DMS114 treated with DMSO at 0.1 percent for 48 hours (cell line): ENCODE data around the gene SPATA6L.

ENCODE experiments used
- DNase-seq: peaks from one replicate; lab custom pipeline; 2025; ENCODE audit not compliant: unreplicated experiment; lab: John Stamatoyannopoulos, UW

The SPATA6L gene

GRCh38 chr9:4666042-4666699 is at the start of gene SPATA6L:
Gene SPATA6L, minus strand, starts transcription at chr9:4666480. Its CDS starts 230 bp downstream, at chr9:4666250.
- no peak for DNase-seq

GRCh38 chr9:4714266-4715016 is 48.2 kb upstream of the SPATA6L start:
- DNase-seq: no peak

- DNase-seq: no peak
These were observed 47.6 kb upstream of the SPATA6L start for GRCh38 chr9:4713849-4714248.

GRCh38 chr9:4709380-4709779 is 43.1 kb upstream of the SPATA6L start:
- no peak for DNase-seq

- DNase-seq: no peak
These were observed 40.8 kb upstream of the SPATA6L start for GRCh38 chr9:4706971-4707622.

- no peak for DNase-seq
These were observed 39.7 kb upstream of the SPATA6L start for GRCh38 chr9:4706021-4706420.

GRCh38 chr9:4704129-4704528 is 37.8 kb upstream of the SPATA6L start:
- DNase-seq: no peak

- no peak for DNase-seq
These were observed 35.2 kb upstream of the SPATA6L start for GRCh38 chr9:4701526-4701925.

GRCh38 chr9:4700932-4701331 is 34.7 kb upstream of the SPATA6L start:
- no peak for DNase-seq

GRCh38 chr9:4700091-4700490 is 33.8 kb upstream of the SPATA6L start:
- no peak for DNase-seq

- DNase-seq: no peak
These were observed 25.5 kb upstream of the SPATA6L start for GRCh38 chr9:4691795-4692194.

- no peak for DNase-seq
These were observed 23.9 kb upstream of the SPATA6L start for GRCh38 chr9:4690144-4690543.

- no peak for DNase-seq
These were observed 23.4 kb upstream of the SPATA6L start for GRCh38 chr9:4689687-4690104.

GRCh38 chr9:4689021-4689420 is 22.7 kb upstream of the SPATA6L start:
- no peak for DNase-seq

GRCh38 chr9:4686584-4686983 is 20.3 kb upstream of the SPATA6L start:
- DNase-seq: no peak

GRCh38 chr9:4686112-4686511 is 19.8 kb upstream of the SPATA6L start:
- no peak for DNase-seq

- no peak for DNase-seq
These were observed 18.5 kb upstream of the SPATA6L start for GRCh38 chr9:4684820-4685219.

- DNase-seq: no peak
These were observed 14.5 kb upstream of the SPATA6L start for GRCh38 chr9:4680750-4681149.

- DNase-seq: no peak
These were observed 13.9 kb upstream of the SPATA6L start for GRCh38 chr9:4680173-4680525.

GRCh38 chr9:4679268-4680172 is 13.2 kb upstream of the SPATA6L start, which contains the start of gene CDC37L1:
Gene CDC37L1, plus strand, starts transcription at chr9:4679569. Its CDS starts 199 bp downstream, at chr9:4679768.
- peak; percentile 84 for DNase-seq

GRCh38 chr9:4678679-4679267 is 12.5 kb upstream of the SPATA6L start:
- DNase-seq: no peak
